Measurements from ENCODE around the gene COX7A2. TPM values are rescaled to one million over a fixed set of nuclear protein-coding genes. Genes with fewer than 3 reads are reported as not detected.

Gene COX7A2, protein sequence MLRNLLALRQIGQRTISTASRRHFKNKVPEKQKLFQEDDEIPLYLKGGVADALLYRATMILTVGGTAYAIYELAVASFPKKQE
- total RNA-seq (2014; rRNA removed; shearing (Covaris generic); ENCODE audit: low replicate concordance) = 155 and 246 TPM in 2 replicates

- in situ Hi-C loops (cut with HindIII; ENCODE audit: low pct_unique_long_range_greater_than_20kb, low sequenced_read_pairs) = no loop called here
- peak; percentile 91 for DNase-seq (ENCODE audit: low read depth)
These were observed at the start of gene COX7A2 for GRCh38 chr6:75243333-75244062. Gene COX7A2 (minus strand): TSS chr6:75243801. CDS start chr6:75243734, 67 bp downstream.

DNA sequence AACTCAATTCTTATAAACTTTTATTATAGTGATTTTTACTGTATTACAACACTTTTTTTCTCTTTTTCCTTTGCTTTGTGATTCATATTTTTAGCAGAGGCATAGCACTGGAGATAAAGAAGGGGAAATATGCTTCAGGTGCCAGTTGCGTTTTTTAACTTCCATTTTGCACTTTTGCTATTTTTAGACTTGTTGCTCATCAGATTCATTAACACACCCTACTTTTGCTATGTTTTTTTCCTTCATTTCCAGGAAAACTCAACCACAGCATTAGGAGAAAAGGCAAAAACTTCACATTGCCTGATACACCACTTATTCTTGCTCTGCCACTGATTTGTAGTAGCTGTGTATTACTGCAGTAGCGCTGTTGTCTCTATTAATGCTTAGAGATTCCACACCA is 49.0 kb upstream of the COX7A2 start:
- in situ Hi-C loops (cut with HindIII; ENCODE audit: low pct_unique_long_range_greater_than_20kb, low sequenced_read_pairs) = no loop called here
- no peak for DNase-seq (ENCODE audit: low read depth)

- in situ Hi-C loops (cut with HindIII; ENCODE audit: low pct_unique_long_range_greater_than_20kb, low sequenced_read_pairs) = no loop called here
- no peak for DNase-seq (ENCODE audit: low read depth)
These were observed 48.1 kb upstream of the COX7A2 start for GRCh38 chr6:75291744-75292143.

GRCh38 chr6:75291331-75291730 is 47.7 kb upstream of the COX7A2 start:
- no peak for DNase-seq (ENCODE audit: low read depth)
- in situ Hi-C loops (cut with HindIII; ENCODE audit: low pct_unique_long_range_greater_than_20kb, low sequenced_read_pairs) = no loop called here

GRCh38 chr6:75290136-75290945 is 46.7 kb upstream of the COX7A2 start:
- in situ Hi-C loops (cut with HindIII; ENCODE audit: low pct_unique_long_range_greater_than_20kb, low sequenced_read_pairs) = no loop called here
- no peak for DNase-seq (ENCODE audit: low read depth)

- in situ Hi-C loops (cut with HindIII; ENCODE audit: low pct_unique_long_range_greater_than_20kb, low sequenced_read_pairs) = no loop called here
- DNase-seq (ENCODE audit: low read depth) = no peak
These were observed 44.4 kb upstream of the COX7A2 start for GRCh38 chr6:75288023-75288422.

GRCh38 chr6:75287424-75287823 is 43.8 kb upstream of the COX7A2 start:
- DNase-seq (ENCODE audit: low read depth) = no peak
- in situ Hi-C loops (cut with HindIII; ENCODE audit: low pct_unique_long_range_greater_than_20kb, low sequenced_read_pairs) = no loop called here

- in situ Hi-C loops (cut with HindIII; ENCODE audit: low pct_unique_long_range_greater_than_20kb, low sequenced_read_pairs) = no loop called here
- DNase-seq (ENCODE audit: low read depth) = no peak
These were observed 43.4 kb upstream of the COX7A2 start for GRCh38 chr6:75286955-75287354.

DNA sequence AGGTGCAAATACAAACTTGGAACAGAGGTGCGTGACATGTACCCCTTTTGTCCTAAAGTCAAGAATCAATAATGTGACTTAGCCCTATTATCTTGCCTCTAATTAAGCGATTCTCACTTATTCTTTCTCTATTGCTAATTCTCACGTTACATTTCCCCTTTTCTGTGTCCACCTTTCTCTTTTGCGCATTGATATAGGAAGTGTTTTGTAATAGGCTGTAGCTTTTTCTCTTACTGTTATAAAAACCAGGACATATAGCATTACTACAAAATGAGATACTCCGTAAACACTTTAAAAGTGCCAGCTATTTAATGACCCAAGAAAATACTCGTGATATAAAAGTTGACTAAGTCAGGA is 41.7 kb upstream of the COX7A2 start:
- in situ Hi-C loops (cut with HindIII; ENCODE audit: low pct_unique_long_range_greater_than_20kb, low sequenced_read_pairs) = no loop called here
- DNase-seq (ENCODE audit: low read depth) = no peak

DNA sequence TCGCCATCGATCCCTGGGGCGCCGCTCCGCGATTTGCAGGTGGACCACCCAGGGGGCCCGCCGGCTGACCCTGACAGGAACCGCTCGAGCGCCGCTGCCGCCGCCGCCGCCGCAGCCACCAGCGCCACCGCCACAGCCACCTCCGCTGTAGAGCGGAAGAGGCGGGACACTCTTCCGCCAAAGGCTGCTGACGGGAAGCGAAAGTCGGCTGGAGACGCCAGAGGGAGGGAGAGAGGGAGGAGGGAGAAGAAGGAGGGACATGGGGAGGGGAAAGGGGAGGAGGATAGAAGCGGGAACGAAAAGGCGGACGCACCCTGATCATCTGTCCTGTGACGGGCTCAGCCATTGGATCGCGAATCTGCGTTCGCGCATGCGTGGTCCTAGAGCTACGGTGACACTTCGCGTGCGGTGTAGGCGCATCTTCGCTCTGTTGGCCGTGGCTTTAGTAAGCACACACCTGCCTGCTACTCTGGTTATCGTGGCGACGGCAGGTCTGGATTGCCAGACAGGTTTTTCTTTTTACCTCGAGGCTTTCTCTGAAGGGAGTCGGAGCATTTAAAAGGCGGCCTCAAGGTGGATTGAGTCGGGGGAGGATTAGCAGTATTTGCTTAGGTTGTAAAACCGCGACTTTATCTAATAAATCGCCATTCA is 41.2 kb upstream of the COX7A2 start, which contains the start of gene TMEM30A:
Gene TMEM30A, minus strand, starts transcription at position 161 of the 651 bp plus-strand sequence. Its CDS starts 154 bp downstream, at position 7.
- in situ Hi-C loops (cut with HindIII; ENCODE audit: low pct_unique_long_range_greater_than_20kb, low sequenced_read_pairs) = no loop called here
- peak; percentile 99 for DNase-seq (ENCODE audit: low read depth)

GRCh38 chr6:75283907-75284631 is 40.5 kb upstream of the COX7A2 start:
- DNase-seq (ENCODE audit: low read depth) = no peak
- in situ Hi-C loops (cut with HindIII; ENCODE audit: low pct_unique_long_range_greater_than_20kb, low sequenced_read_pairs) = no loop called here

GRCh38 chr6:75282706-75283105 is 39.1 kb upstream of the COX7A2 start:
- DNase-seq (ENCODE audit: low read depth) = no peak
- in situ Hi-C loops (cut with HindIII; ENCODE audit: low pct_unique_long_range_greater_than_20kb, low sequenced_read_pairs) = no loop called here

DNA sequence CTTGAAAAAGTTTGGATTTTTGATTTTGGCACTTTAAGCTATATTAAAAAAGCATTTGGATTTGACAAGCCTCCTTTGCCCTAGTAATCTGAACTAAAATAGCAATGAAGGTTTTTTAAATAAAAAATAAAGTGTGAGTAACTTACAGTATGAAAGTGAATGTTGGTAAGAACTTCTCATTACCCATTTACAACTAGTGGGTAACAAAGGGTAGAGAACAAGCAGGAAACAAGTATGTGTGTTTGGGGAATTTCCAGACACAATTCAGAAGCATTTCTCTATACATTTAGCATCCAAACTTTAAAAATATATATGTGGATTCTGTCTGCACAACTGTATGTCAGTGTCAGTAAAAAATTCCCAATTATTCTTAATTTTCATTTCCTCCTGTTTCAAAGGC is 38.1 kb upstream of the COX7A2 start:
- no peak for DNase-seq (ENCODE audit: low read depth)
- in situ Hi-C loops (cut with HindIII; ENCODE audit: low pct_unique_long_range_greater_than_20kb, low sequenced_read_pairs) = no loop called here

GRCh38 chr6:75280131-75280855 is 36.7 kb upstream of the COX7A2 start:
- in situ Hi-C loops (cut with HindIII; ENCODE audit: low pct_unique_long_range_greater_than_20kb, low sequenced_read_pairs) = no loop called here
- no peak for DNase-seq (ENCODE audit: low read depth)

DNA sequence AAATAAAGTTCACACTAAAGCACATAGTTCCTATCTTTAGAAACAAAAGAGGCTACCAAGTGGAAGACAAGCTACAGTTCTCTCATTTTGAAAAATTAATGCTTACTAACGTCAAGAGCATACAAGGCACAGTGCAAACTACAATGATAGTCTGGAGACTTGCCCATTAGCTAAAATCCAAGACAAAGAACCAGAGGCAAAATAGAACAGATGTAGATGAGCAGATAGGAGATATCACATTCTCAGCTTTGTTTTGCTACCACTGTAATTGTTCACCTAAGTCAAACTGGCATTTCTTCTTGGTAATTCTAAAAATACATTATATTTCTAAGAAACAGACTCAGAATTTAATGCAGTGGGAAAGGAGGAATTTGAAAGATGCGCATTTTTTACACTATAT is 35.8 kb upstream of the COX7A2 start:
- in situ Hi-C loops (cut with HindIII; ENCODE audit: low pct_unique_long_range_greater_than_20kb, low sequenced_read_pairs) = no loop called here
- no peak for DNase-seq (ENCODE audit: low read depth)

DNA sequence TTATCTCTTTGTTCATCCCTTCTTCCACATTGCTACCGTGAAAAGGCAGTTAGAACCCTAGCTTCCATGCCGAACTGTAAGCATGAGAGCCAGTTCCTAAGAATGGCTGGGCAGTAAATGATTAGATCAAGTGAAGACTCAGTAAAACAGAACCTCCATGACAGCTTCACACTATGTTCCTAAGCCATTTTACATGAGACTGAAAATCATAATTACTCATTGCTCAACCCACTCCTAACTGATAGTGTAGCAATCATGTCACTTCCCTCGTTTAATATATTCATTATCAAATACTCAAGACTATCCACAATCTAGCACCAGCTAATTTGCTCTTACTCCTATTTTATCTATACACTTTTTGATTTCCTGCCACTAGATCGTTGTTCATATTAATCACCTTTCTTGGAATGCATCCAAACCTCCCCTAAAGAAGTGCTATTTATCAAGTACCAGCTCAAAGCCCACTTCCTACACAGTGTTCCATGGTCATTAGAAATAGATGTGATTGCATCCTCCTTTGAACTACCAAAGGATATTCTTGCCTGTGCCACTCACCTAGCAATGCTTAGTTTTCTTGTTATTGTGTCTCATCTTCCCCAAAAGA is 35.0 kb upstream of the COX7A2 start:
- in situ Hi-C loops (cut with HindIII; ENCODE audit: low pct_unique_long_range_greater_than_20kb, low sequenced_read_pairs) = no loop called here

GRCh38 chr6:75275067-75275466 is 31.5 kb upstream of the COX7A2 start:
- DNase-seq (ENCODE audit: low read depth) = peak; percentile 80
- in situ Hi-C loops (cut with HindIII; ENCODE audit: low pct_unique_long_range_greater_than_20kb, low sequenced_read_pairs) = no loop called here

More for the DNA sequence above, 35.0 kb upstream of the COX7A2 start:
- no peak for DNase-seq (ENCODE audit: low read depth)

Data from Caki2 (cell line).